Activated T-helper 17 cell treated with anti-CD3 and anti-CD28 coated beads, Interleukin-2, amount 50 U/mL, for 72 hours (primary cell): Measurements from ENCODE around the gene SLC10A7. TPM values are rescaled to one million over a fixed set of nuclear protein-coding genes. Genes with fewer than 3 reads are reported as not detected.

Experiments used
- ATAC-seq: fragments of 150-1000 bp; cut with Tn5 transposase; replicated peaks from 2 replicates; pipeline ENCODE4 v1.10.0; 2021; ENCODE audit warnings: mild to moderate bottlenecking, moderate library complexity
- H3K27ac Mint-ChIP-seq: one replicate; pipeline ENCODE4 v1.8.0; 2022; ENCODE audit warnings: mixed read lengths
- H3K27me3 Mint-ChIP-seq: one replicate; pipeline ENCODE4 v1.8.0; 2022; ENCODE audit warnings: mixed read lengths
- H3K36me3 Mint-ChIP-seq: one replicate; pipeline ENCODE4 v1.8.0; 2022; ENCODE audit warnings: low read depth, mild to moderate bottlenecking, mixed read lengths
- H3K4me1 Mint-ChIP-seq: one replicate; pipeline ENCODE4 v1.8.0; 2022; ENCODE audit warnings: mixed read lengths
- H3K4me3 Mint-ChIP-seq: one replicate; pipeline ENCODE4 v1.8.0; 2022; ENCODE audit warnings: mild to moderate bottlenecking, mixed read lengths
- H3K9me3 Mint-ChIP-seq: one replicate; pipeline ENCODE4 v1.8.0; 2022; ENCODE audit warnings: mixed read lengths
- total RNA-seq, 2 donors: library from RNA; stranded (reverse); gene quantifications; one replicate each; pipeline ENCODE4 v1.2.3, GENCODE V29; 2022

The SLC10A7 gene
- total RNA-seq, 2 donors from 2014 or later: 13.0 to 17.5 TPM

GRCh38 chr4:146210890-146211289 lies 310.9 kb downstream of the SLC10A7 start:
- Mint-ChIP-seq H3K36me3 (no peaks in the 10 kb centered on the region), H3K4me3 (no peak overlapping the region), H3K27me3 (no peaks in the 10 kb centered on the region), H3K4me1 (no peaks in the 10 kb centered on the region), H3K27ac (no peak overlapping the region), H3K9me3 (no peaks in the 10 kb centered on the region)
- ATAC-seq: no peak

- no peak overlapping the region for H3K4me3 Mint-ChIP-seq
- H3K27me3 Mint-ChIP-seq: no peaks in the 10 kb centered on the region
- H3K4me1 Mint-ChIP-seq: no peaks in the 10 kb centered on the region
- no peaks in the 10 kb centered on the region for H3K36me3 Mint-ChIP-seq
- no peak overlapping the region for H3K27ac Mint-ChIP-seq
- H3K9me3 Mint-ChIP-seq: no peaks in the 10 kb centered on the region
- no peak for ATAC-seq
Observed at GRCh38 chr4:146207410-146207809, 314.3 kb downstream of the SLC10A7 start.

Other genes starting within 250 kb of the SLC10A7 start
- not detected for gene POU4F2, start 117.0 kb upstream of the SLC10A7 start, total RNA-seq